GM11168 (cell line): Measurements from ENCODE around the gene ATP5F1C.

Experiments
- in situ Hi-C: fragments of 300-500 bp; cut with MboI; formaldehyde crosslinking; loops from one replicate; pipeline ENCODE4 v1.12.0; 2022; ENCODE audit warnings: low sequenced_read_pairs; ENCODE audit not compliant: unreplicated experiment

Gene ATP5F1C

GRCh38 chr10:7834262-7834661, 46.3 kb downstream of the ATP5F1C start:
- in situ Hi-C loops, result no loop called here

GRCh38 chr10:7836571-7836970, 48.6 kb downstream of the ATP5F1C start:
- in situ Hi-C loops, result no loop called here

GRCh38 chr10:7846591-7846990, 58.6 kb downstream of the ATP5F1C start:
- in situ Hi-C loops, result no loop called here

GRCh38 chr10:7853226-7853842, 65.4 kb downstream of the ATP5F1C start:
- in situ Hi-C loops, result no loop called here

- in situ Hi-C loops, result no loop called here
Measured at GRCh38 chr10:7853890-7854289, 65.9 kb downstream of the ATP5F1C start.

- in situ Hi-C loops, result no loop called here
Measured at GRCh38 chr10:7855205-7855604, 67.2 kb downstream of the ATP5F1C start.

GRCh38 chr10:7856678-7857077, 68.7 kb downstream of the ATP5F1C start:
- in situ Hi-C loops, result no loop called here

- in situ Hi-C loops, result no loop called here
Measured at GRCh38 chr10:7857262-7857661, 69.3 kb downstream of the ATP5F1C start.
